Progenitor cell of endocrine pancreas (in vitro differentiated cells): ENCODE results near the gene RHBG. TPM values are rescaled to one million over a fixed set of nuclear protein-coding genes. Genes with fewer than 3 reads are reported as not detected.

Source experiments
- DNase-seq: peaks from one replicate; pipeline ENCODE4 v3.0.0; 2021; ENCODE audit warnings: low spot score; ENCODE audit not compliant: unreplicated experiment
- H3K27ac Mint-ChIP-seq: 2 replicates; pipeline ENCODE4 v1.8.0; 2021; ENCODE audit warnings: mild to moderate bottlenecking, moderate library complexity, mixed read lengths
- H3K27me3 Mint-ChIP-seq: 2 replicates; pipeline ENCODE4 v1.8.0; 2021; ENCODE audit warnings: mixed read lengths
- H3K36me3 Mint-ChIP-seq: 2 replicates; pipeline ENCODE4 v1.8.0; 2022; ENCODE audit warnings: mixed read lengths; ENCODE audit not compliant: insufficient read depth
- H3K4me1 Mint-ChIP-seq: 2 replicates; pipeline ENCODE4 v1.8.0; 2021; ENCODE audit warnings: low read depth, mixed read lengths
- H3K4me3 Mint-ChIP-seq: 2 replicates; pipeline ENCODE4 v1.8.0; 2021; ENCODE audit warnings: low read depth, mild to moderate bottlenecking, moderate library complexity, mixed read lengths
- H3K9me3 Mint-ChIP-seq: 2 replicates; pipeline ENCODE4 v1.8.0; 2021; ENCODE audit warnings: low read depth, mixed read lengths
- CTCF ChIP-seq: fragments of 200-600 bp; sonication (generic); IDR thresholded peaks from one replicate; pipeline ENCODE4 v1.5.0; 2021; ENCODE audit warnings: antibody characterized with exemption, mild to moderate bottlenecking; ENCODE audit not compliant: unreplicated experiment
- total RNA-seq: library from RNA; stranded (reverse); gene quantifications from 2 replicates; pipeline ENCODE4 v1.2.1, GENCODE V29; 2021

RHBG gene
- total RNA-seq, 1 donor from 2014 or later = 0.36 TPM

- no peaks in the 10 kb centered on the region for H3K36me3 Mint-ChIP-seq
- H3K4me3 Mint-ChIP-seq = no peak overlapping the region
- H3K4me1 Mint-ChIP-seq = peaks cover 4% of the 10 kb centered on the region
- peaks cover 31% of the 10 kb centered on the region for H3K27me3 Mint-ChIP-seq
- no peaks in the 10 kb centered on the region for H3K9me3 Mint-ChIP-seq
- DNase-seq = no peak
- TF ChIP-seq CTCF = no peak
- no peak overlapping the region for H3K27ac Mint-ChIP-seq
Measured at GRCh38 chr1:156372265-156372586, 3.2 kb downstream of the RHBG start.

- no peak for TF ChIP-seq CTCF
- Mint-ChIP-seq H3K4me3 (no peak overlapping the region), H3K36me3 (no peaks in the 10 kb centered on the region), H3K27ac (no peak overlapping the region), H3K4me1 (peaks cover 4% of the 10 kb centered on the region), H3K27me3 (peaks cover 28% of the 10 kb centered on the region), H3K9me3 (no peaks in the 10 kb centered on the region)
- no peak for DNase-seq
Measured at GRCh38 chr1:156372876-156373275, 3.9 kb downstream of the RHBG start.

DNA sequence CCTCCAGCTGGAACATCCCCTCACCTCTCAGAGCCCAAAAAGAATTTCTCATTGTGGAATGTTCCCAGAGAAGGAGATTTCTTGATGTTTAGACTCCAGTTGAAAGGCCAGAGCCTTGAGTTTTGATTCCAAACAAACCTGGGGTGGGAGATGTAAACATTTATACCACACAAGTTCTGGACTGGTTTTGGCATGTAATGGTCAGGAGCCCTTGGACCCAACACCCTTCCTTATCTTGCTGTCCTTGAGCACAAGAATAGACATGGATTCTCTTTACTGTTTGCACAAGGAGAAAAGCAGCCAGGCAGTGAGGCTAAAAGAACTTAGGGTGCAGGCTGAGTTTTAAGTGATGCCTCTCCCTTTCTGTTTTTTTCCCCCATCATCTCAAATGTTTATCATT is 4.5 kb downstream of the RHBG start:
- no peak for TF ChIP-seq CTCF
- H3K36me3 Mint-ChIP-seq = no peaks in the 10 kb centered on the region
- no peak overlapping the region for H3K27ac Mint-ChIP-seq
- peaks cover 22% of the 10 kb centered on the region for H3K27me3 Mint-ChIP-seq
- no peak overlapping the region for H3K4me3 Mint-ChIP-seq
- no peaks in the 10 kb centered on the region for H3K4me1 Mint-ChIP-seq
- no peak for DNase-seq
- no peaks in the 10 kb centered on the region for H3K9me3 Mint-ChIP-seq

DNA sequence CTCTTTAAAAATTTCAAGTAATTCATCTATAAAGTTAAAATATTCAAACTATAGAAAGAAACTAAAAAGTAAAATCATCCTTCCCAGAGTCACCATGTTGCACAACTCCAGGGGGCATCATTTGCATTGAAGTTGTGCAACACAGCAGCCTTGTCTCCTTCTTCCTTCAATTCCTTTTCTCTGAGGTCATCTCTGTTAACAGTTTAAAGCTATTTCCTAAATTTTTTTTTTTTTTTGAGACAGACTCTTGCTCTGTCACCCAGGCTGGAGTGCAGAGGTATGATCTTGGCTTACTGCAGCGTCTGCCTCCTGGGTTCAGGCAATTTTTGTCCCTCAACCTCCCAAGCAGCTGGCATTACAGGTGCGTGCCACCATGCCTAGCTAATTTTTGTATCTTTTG is 7.1 kb downstream of the RHBG start:
- Mint-ChIP-seq H3K4me3 (no peak overlapping the region), H3K4me1 (no peaks in the 10 kb centered on the region), H3K27me3 (peaks cover 15% of the 10 kb centered on the region), H3K36me3 (no peaks in the 10 kb centered on the region), H3K9me3 (no peaks in the 10 kb centered on the region), H3K27ac (no peak overlapping the region)
- no peak for TF ChIP-seq CTCF
- no peak for DNase-seq

GRCh38 chr1:156376958-156377919 is 8.2 kb downstream of the RHBG start:
- no peak for DNase-seq
- Mint-ChIP-seq H3K27me3 (peaks cover 16% of the 10 kb centered on the region), H3K36me3 (no peaks in the 10 kb centered on the region), H3K9me3 (no peaks in the 10 kb centered on the region), H3K4me3 (no peak overlapping the region), H3K4me1 (no peaks in the 10 kb centered on the region), H3K27ac (no peak overlapping the region)
- TF ChIP-seq CTCF = no peak
